Measurements from ENCODE around the gene TTLL13. TPM values are rescaled to one million over a fixed set of nuclear protein-coding genes. Genes with fewer than 3 reads are reported as not detected.

Gene TTLL13
- total RNA-seq, 2 donors from 2014 or later: not detected

DNA sequence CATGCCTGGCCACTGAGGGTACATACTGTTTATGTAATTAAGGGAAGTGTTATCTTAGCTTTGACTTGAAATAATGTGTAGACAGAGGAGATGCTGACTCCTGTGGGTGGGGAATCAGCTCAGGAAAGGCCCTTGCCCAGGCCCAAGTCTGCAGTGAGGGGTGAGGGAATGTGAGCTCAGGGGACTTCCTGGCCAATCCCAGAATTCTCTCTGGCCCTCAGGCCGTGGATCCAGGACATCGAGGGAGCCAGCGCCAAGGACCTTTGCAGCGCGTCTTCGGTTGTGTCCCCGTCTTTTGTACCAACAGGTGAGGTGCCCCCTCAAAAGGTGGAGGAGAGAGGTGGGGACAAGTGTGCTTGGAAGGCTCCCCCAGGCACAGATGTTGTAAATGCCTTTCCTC lies 22.0 kb upstream of the TTLL13 start:
- intact Hi-C loops (cut with DNase I): no loop called here
- TF ChIP-seq, protein P1, sequence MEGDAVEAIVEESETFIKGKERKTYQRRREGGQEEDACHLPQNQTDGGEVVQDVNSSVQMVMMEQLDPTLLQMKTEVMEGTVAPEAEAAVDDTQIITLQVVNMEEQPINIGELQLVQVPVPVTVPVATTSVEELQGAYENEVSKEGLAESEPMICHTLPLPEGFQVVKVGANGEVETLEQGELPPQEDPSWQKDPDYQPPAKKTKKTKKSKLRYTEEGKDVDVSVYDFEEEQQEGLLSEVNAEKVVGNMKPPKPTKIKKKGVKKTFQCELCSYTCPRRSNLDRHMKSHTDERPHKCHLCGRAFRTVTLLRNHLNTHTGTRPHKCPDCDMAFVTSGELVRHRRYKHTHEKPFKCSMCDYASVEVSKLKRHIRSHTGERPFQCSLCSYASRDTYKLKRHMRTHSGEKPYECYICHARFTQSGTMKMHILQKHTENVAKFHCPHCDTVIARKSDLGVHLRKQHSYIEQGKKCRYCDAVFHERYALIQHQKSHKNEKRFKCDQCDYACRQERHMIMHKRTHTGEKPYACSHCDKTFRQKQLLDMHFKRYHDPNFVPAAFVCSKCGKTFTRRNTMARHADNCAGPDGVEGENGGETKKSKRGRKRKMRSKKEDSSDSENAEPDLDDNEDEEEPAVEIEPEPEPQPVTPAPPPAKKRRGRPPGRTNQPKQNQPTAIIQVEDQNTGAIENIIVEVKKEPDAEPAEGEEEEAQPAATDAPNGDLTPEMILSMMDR (IDR thresholded peaks at IDR 0.05): no peak
- no peak for TF ChIP-seq POLR2A (IDR thresholded peaks at IDR 0.05)
- DNase-seq (no peak), ATAC-seq (no peak)
- WGBS, 2 donors: 89 to 90% methylated on average over 7 of the region's 7 CpGs
- H3K27me3 ChIP-seq: no peaks in the 10 kb centered on the region
- H3K27ac ChIP-seq: peak overlapping the region; percentile 90 to 98 (median 94)
- peaks cover 7 to 28% of the 10 kb centered on the region in 2 donors for H3K36me3 ChIP-seq (replicated peaks in 1 of 2; ENCODE audit: insufficient read depth in 1 of 2, low read depth in 2 of 2)
- H3K4me1 ChIP-seq: peaks cover 59% of the 10 kb centered on the region
- no peak overlapping the region for H3K4me3 ChIP-seq
- no peaks in the 10 kb centered on the region for H3K9me3 ChIP-seq

DNA sequence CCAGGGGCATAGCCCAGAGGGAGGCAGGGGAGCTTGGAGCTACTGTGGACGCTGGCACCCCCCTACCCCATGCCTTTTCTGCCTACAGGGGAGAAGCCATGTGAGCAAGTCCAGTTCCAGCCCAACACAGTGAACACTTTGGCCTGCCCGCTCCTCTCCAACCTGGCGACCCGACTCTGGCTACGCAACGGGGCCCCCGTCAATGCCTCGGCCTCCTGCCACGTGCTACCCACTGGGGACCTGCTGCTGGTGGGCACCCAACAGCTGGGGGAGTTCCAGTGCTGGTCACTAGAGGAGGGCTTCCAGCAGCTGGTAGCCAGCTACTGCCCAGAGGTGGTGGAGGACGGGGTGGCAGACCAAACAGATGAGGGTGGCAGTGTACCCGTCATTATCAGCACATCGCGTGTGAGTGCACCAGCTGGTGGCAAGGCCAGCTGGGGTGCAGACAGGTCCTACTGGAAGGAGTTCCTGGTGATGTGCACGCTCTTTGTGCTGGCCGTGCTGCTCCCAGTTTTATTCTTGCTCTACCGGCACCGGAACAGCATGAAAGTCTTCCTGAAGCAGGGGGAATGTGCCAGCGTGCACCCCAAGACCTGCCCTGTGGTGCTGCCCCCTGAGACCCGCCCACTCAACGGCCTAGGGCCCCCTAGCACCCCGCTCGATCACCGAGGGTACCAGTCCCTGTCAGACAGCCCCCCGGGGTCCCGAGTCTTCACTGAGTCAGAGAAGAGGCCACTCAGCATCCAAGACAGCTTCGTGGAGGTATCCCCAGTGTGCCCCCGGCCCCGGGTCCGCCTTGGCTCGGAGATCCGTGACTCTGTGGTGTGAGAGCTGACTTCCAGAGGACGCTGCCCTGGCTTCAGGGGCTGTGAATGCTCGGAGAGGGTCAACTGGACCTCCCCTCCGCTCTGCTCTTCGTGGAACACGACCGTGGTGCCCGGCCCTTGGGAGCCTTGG lies 21.3 kb upstream of the TTLL13 start:
- intact Hi-C loops (cut with DNase I): no loop called here
- Histone ChIP-seq H3K27ac (peak overlapping the region; percentile 90 to 98 (median 94)), H3K9me3 (no peaks in the 10 kb centered on the region), H3K4me1 (peaks cover 66% of the 10 kb centered on the region), H3K27me3 (no peaks in the 10 kb centered on the region), H3K4me3 (no peak overlapping the region), H3K36me3 (replicated peaks in 1 of 2; ENCODE audit: insufficient read depth in 1 of 2, low read depth in 2 of 2) (peaks cover 7 to 28% of the 10 kb centered on the region in 2 donors)
- ATAC-seq (peak; percentile 72), DNase-seq (peak; percentile 92 to 96 (median 96))
- WGBS, 2 donors: 47 to 48% methylated on average over 16 to 36 of the region's 38 CpGs
- TF ChIP-seq POLR2A (IDR thresholded peaks at IDR 0.05): peak; percentile 41 to 79 (median 75)
- TF ChIP-seq, protein P1 (IDR thresholded peaks at IDR 0.05): peak in 1 of 7 experiments; percentile 26

DNA sequence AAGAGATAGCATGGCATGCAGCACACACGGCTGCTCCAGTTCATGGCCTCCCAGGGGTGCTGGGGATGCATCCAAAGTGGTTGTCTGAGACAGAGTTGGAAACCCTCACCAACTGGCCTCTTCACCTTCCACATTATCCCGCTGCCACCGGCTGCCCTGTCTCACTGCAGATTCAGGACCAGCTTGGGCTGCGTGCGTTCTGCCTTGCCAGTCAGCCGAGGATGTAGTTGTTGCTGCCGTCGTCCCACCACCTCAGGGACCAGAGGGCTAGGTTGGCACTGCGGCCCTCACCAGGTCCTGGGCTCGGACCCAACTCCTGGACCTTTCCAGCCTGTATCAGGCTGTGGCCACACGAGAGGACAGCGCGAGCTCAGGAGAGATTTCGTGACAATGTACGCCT lies 20.4 kb upstream of the TTLL13 start:
- Histone ChIP-seq H3K9me3 (no peaks in the 10 kb centered on the region), H3K27me3 (no peaks in the 10 kb centered on the region), H3K4me1 (peaks cover 66% of the 10 kb centered on the region), H3K36me3 (replicated peaks in 1 of 2; ENCODE audit: insufficient read depth in 1 of 2, low read depth in 2 of 2) (peaks cover 7 to 25% of the 10 kb centered on the region in 2 donors), H3K4me3 (no peak overlapping the region), H3K27ac (peak overlapping the region; percentile 90 to 98 (median 94))
- 52 to 58% methylated on average over 15 of the region's 15 CpGs for WGBS, 2 donors
- intact Hi-C loops (cut with DNase I): no loop called here
- peak in 2 of 4 donors; percentile 26 to 34 for DNase-seq
- TF ChIP-seq, protein P1 (IDR thresholded peaks at IDR 0.05): no peak
- TF ChIP-seq POLR2A (IDR thresholded peaks at IDR 0.05): peak in 1 of 3 donors; percentile 13
- no peak for ATAC-seq

DNA sequence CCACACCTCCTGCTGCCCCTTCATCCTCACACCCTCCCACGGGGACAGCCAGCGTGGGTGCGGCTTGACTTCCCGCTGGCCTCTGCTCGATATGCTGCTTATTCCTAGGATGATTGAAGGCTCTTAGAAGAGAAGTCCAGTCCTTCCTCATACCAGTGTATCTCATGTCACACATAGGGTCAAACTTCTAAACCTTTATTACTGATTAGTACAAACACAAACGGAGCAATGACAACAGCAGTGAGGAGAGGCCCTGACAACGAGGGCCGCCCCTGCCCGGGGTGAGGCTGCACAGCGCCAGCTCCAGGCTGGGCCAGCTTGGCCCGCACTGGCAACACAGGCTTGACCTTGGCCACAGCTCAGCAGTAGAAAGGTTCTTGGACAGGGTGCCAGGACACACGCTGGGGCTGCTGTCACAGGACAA lies 19.3 kb upstream of the TTLL13 start:
- intact Hi-C loops (cut with DNase I): no loop called here
- no peak overlapping the region for H3K4me3 ChIP-seq
- ATAC-seq (peak; percentile 61), DNase-seq (peak; percentile 91 to 94 (median 94))
- H3K9me3 ChIP-seq: no peaks in the 10 kb centered on the region
- 7 to 11% methylated on average over 9 to 12 of the region's 12 CpGs for WGBS, 2 donors
- peak overlapping the region; percentile 93 to 98 (median 95) for H3K27ac ChIP-seq
- peaks cover 75% of the 10 kb centered on the region for H3K4me1 ChIP-seq
- peak in 2 of 3 donors; percentile 63 to 68 for TF ChIP-seq POLR2A (IDR thresholded peaks at IDR 0.05)
- TF ChIP-seq, protein P1 (IDR thresholded peaks at IDR 0.05): peak in 1 of 7 experiments; percentile 17
- peaks cover under 1 to 16% of the 10 kb centered on the region in 2 donors for H3K36me3 ChIP-seq (replicated peaks in 1 of 2; ENCODE audit: insufficient read depth in 1 of 2, low read depth in 2 of 2)
- H3K27me3 ChIP-seq: no peaks in the 10 kb centered on the region

All from body of pancreas (tissue), 4 donors.